Tibial nerve (tissue), 4 donors: ENCODE measurements around the gene RPS27L.

ENCODE experiments used
- EP300 ChIP-seq, 2 donors: sonication (generic); formaldehyde crosslinking; IDR thresholded peaks; one replicate each; pipeline ENCODE4 v1.6.1; 2017; ENCODE audit warnings: antibody characterized with exemption in 2 of 2, mild to moderate bottlenecking in 1 of 2
- POLR2A ChIP-seq, 2 donors: fragments of 450-650 bp; IDR thresholded peaks; one replicate each; pipeline ENCODE4 v1.6.1; 2017; ENCODE audit warnings: antibody characterized with exemption in 2 of 2, mild to moderate bottlenecking in 2 of 2, moderate library complexity in 2 of 2
- TF ChIP-seq, protein P1 (sequence below), 5 experiments: fragments of 200-600 bp in 3 of 5; fragments of 450-650 bp in 2 of 5; sonication (generic) in 3 of 5; IDR thresholded peaks; one replicate each; pipeline ENCODE4 v1.5.1; 2016 to 2019; ENCODE audit warnings: antibody characterized with exemption in 5 of 5, mild to moderate bottlenecking in 3 of 5, moderate library complexity in 2 of 5

DNA sequence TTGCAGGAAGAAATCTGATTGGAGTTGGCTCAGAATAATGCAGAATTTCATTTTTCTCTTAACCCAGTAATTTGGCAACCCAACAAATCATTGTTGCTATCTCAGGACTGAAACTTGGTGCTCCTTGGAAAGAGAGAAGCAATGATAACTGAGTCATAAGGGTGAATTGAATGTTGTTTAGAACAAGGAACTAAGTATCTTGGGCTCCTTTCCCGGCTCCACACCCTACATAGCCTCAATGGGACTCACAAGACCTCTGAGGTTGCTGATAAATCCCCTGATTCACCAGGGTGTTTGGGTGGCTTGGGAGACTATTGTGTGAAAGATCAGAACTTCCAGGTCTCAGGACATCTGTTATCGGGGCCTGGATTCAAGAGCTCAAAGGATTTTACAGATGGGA is 24.4 kb upstream of the RPS27L start:
- TF ChIP-seq POLR2A (IDR thresholded peaks at IDR 0.05) (no peak), EP300 (IDR thresholded peaks at IDR 0.05) (no peak)
- TF ChIP-seq, protein P1, sequence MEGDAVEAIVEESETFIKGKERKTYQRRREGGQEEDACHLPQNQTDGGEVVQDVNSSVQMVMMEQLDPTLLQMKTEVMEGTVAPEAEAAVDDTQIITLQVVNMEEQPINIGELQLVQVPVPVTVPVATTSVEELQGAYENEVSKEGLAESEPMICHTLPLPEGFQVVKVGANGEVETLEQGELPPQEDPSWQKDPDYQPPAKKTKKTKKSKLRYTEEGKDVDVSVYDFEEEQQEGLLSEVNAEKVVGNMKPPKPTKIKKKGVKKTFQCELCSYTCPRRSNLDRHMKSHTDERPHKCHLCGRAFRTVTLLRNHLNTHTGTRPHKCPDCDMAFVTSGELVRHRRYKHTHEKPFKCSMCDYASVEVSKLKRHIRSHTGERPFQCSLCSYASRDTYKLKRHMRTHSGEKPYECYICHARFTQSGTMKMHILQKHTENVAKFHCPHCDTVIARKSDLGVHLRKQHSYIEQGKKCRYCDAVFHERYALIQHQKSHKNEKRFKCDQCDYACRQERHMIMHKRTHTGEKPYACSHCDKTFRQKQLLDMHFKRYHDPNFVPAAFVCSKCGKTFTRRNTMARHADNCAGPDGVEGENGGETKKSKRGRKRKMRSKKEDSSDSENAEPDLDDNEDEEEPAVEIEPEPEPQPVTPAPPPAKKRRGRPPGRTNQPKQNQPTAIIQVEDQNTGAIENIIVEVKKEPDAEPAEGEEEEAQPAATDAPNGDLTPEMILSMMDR (IDR thresholded peaks at IDR 0.05) = no peak
